Measurements from ENCODE around the gene RET.

RET gene

GRCh38 chr10:43078175-43078985, 1.5 kb downstream of the RET start:
- Histone ChIP-seq H3K27ac (ENCODE audit: low read depth, low read length) (no peak overlapping the region), H3K27me3 (ENCODE audit: control insufficient read depth, insufficient read depth, low read length) (peaks cover 25% of the 10 kb centered on the region), H3K4me1 (ENCODE audit: control insufficient read depth, insufficient read depth, low read length) (no peaks in the 10 kb centered on the region), H3K4me3 (ENCODE audit: low read length) (no peak overlapping the region), H3K36me3 (ENCODE audit: control insufficient read depth, insufficient read depth, low read length) (no peaks in the 10 kb centered on the region), H3K9ac (ENCODE audit: low read length) (no peak overlapping the region)

- Histone ChIP-seq H3K4me3 (ENCODE audit: low read length) (no peak overlapping the region), H3K4me1 (ENCODE audit: control insufficient read depth, insufficient read depth, low read length) (no peaks in the 10 kb centered on the region), H3K27ac (ENCODE audit: low read depth, low read length) (no peak overlapping the region), H3K9ac (ENCODE audit: low read length) (no peak overlapping the region), H3K36me3 (ENCODE audit: control insufficient read depth, insufficient read depth, low read length) (no peaks in the 10 kb centered on the region), H3K27me3 (ENCODE audit: control insufficient read depth, insufficient read depth, low read length) (peaks cover 25% of the 10 kb centered on the region)
Observed at GRCh38 chr10:43078986-43079273, 2.1 kb downstream of the RET start.

GRCh38 chr10:43079856-43080255, 3.0 kb downstream of the RET start:
- Histone ChIP-seq H3K4me1 (ENCODE audit: control insufficient read depth, insufficient read depth, low read length) (no peaks in the 10 kb centered on the region), H3K27me3 (ENCODE audit: control insufficient read depth, insufficient read depth, low read length) (peaks cover 25% of the 10 kb centered on the region), H3K27ac (ENCODE audit: low read depth, low read length) (no peak overlapping the region), H3K36me3 (ENCODE audit: control insufficient read depth, insufficient read depth, low read length) (no peaks in the 10 kb centered on the region), H3K4me3 (ENCODE audit: low read length) (no peak overlapping the region), H3K9ac (ENCODE audit: low read length) (no peak overlapping the region)

GRCh38 chr10:43082087-43082486, 5.2 kb downstream of the RET start:
- no peaks in the 10 kb centered on the region for H3K36me3 ChIP-seq (ENCODE audit: control insufficient read depth, insufficient read depth, low read length)
- peaks cover 19% of the 10 kb centered on the region for H3K27me3 ChIP-seq (ENCODE audit: control insufficient read depth, insufficient read depth, low read length)
- H3K4me1 ChIP-seq (ENCODE audit: control insufficient read depth, insufficient read depth, low read length): no peaks in the 10 kb centered on the region
- no peak overlapping the region for H3K9ac ChIP-seq (ENCODE audit: low read length)
- H3K4me3 ChIP-seq (ENCODE audit: low read length): no peak overlapping the region
- H3K27ac ChIP-seq (ENCODE audit: low read depth, low read length): no peak overlapping the region

- no peak overlapping the region for H3K4me3 ChIP-seq (ENCODE audit: low read length)
- no peak overlapping the region for H3K27ac ChIP-seq (ENCODE audit: low read depth, low read length)
- H3K9ac ChIP-seq (ENCODE audit: low read length): no peak overlapping the region
- no peaks in the 10 kb centered on the region for H3K36me3 ChIP-seq (ENCODE audit: control insufficient read depth, insufficient read depth, low read length)
- no peaks in the 10 kb centered on the region for H3K4me1 ChIP-seq (ENCODE audit: control insufficient read depth, insufficient read depth, low read length)
- H3K27me3 ChIP-seq (ENCODE audit: control insufficient read depth, insufficient read depth, low read length): peaks cover 19% of the 10 kb centered on the region
Observed at GRCh38 chr10:43082746-43083145, 5.9 kb downstream of the RET start.

GRCh38 chr10:43083764-43084163, 6.9 kb downstream of the RET start:
- Histone ChIP-seq H3K27me3 (ENCODE audit: control insufficient read depth, insufficient read depth, low read length) (peaks cover 9% of the 10 kb centered on the region), H3K36me3 (ENCODE audit: control insufficient read depth, insufficient read depth, low read length) (no peaks in the 10 kb centered on the region), H3K4me1 (ENCODE audit: control insufficient read depth, insufficient read depth, low read length) (no peaks in the 10 kb centered on the region), H3K4me3 (ENCODE audit: low read length) (no peak overlapping the region), H3K27ac (ENCODE audit: low read depth, low read length) (no peak overlapping the region), H3K9ac (ENCODE audit: low read length) (no peak overlapping the region)

- Histone ChIP-seq H3K4me1 (ENCODE audit: control insufficient read depth, insufficient read depth, low read length) (no peaks in the 10 kb centered on the region), H3K4me3 (ENCODE audit: low read length) (no peak overlapping the region), H3K27ac (ENCODE audit: low read depth, low read length) (no peak overlapping the region), H3K27me3 (ENCODE audit: control insufficient read depth, insufficient read depth, low read length) (peaks cover 4% of the 10 kb centered on the region), H3K36me3 (ENCODE audit: control insufficient read depth, insufficient read depth, low read length) (no peaks in the 10 kb centered on the region), H3K9ac (ENCODE audit: low read length) (no peak overlapping the region)
Observed at GRCh38 chr10:43084812-43085211, 7.9 kb downstream of the RET start.

- H3K9ac ChIP-seq (ENCODE audit: low read length): no peak overlapping the region
- no peaks in the 10 kb centered on the region for H3K27me3 ChIP-seq (ENCODE audit: control insufficient read depth, insufficient read depth, low read length)
- H3K36me3 ChIP-seq (ENCODE audit: control insufficient read depth, insufficient read depth, low read length): no peaks in the 10 kb centered on the region
- H3K27ac ChIP-seq (ENCODE audit: low read depth, low read length): no peak overlapping the region
- no peak overlapping the region for H3K4me3 ChIP-seq (ENCODE audit: low read length)
- no peaks in the 10 kb centered on the region for H3K4me1 ChIP-seq (ENCODE audit: control insufficient read depth, insufficient read depth, low read length)
Observed at GRCh38 chr10:43086321-43086942, 9.6 kb downstream of the RET start.

GRCh38 chr10:43089519-43089918, 12.7 kb downstream of the RET start:
- no peak overlapping the region for H3K4me3 ChIP-seq (ENCODE audit: low read length)
- no peaks in the 10 kb centered on the region for H3K4me1 ChIP-seq (ENCODE audit: control insufficient read depth, insufficient read depth, low read length)
- H3K27ac ChIP-seq (ENCODE audit: low read depth, low read length): no peak overlapping the region
- H3K27me3 ChIP-seq (ENCODE audit: control insufficient read depth, insufficient read depth, low read length): no peaks in the 10 kb centered on the region
- H3K9ac ChIP-seq (ENCODE audit: low read length): no peak overlapping the region
- no peaks in the 10 kb centered on the region for H3K36me3 ChIP-seq (ENCODE audit: control insufficient read depth, insufficient read depth, low read length)

- H3K4me1 ChIP-seq (ENCODE audit: control insufficient read depth, insufficient read depth, low read length): no peaks in the 10 kb centered on the region
- H3K27ac ChIP-seq (ENCODE audit: low read depth, low read length): no peak overlapping the region
- H3K9ac ChIP-seq (ENCODE audit: low read length): no peak overlapping the region
- H3K36me3 ChIP-seq (ENCODE audit: control insufficient read depth, insufficient read depth, low read length): no peaks in the 10 kb centered on the region
- no peaks in the 10 kb centered on the region for H3K27me3 ChIP-seq (ENCODE audit: control insufficient read depth, insufficient read depth, low read length)
- H3K4me3 ChIP-seq (ENCODE audit: low read length): no peak overlapping the region
Observed at GRCh38 chr10:43090188-43090587, 13.3 kb downstream of the RET start.

- Histone ChIP-seq H3K9ac (ENCODE audit: low read length) (no peak overlapping the region), H3K27ac (ENCODE audit: low read depth, low read length) (no peak overlapping the region)
Observed at GRCh38 chr10:43090664-43091063, 13.8 kb downstream of the RET start.

GRCh38 chr10:43091846-43092245, 15.0 kb downstream of the RET start:
- no peak overlapping the region for H3K9ac ChIP-seq (ENCODE audit: low read length)
- no peak overlapping the region for H3K27ac ChIP-seq (ENCODE audit: low read depth, low read length)

More at GRCh38 chr10:43090664-43091063, 13.8 kb downstream of the RET start:
- Histone ChIP-seq H3K4me1 (ENCODE audit: control insufficient read depth, insufficient read depth, low read length) (no peaks in the 10 kb centered on the region), H3K4me3 (ENCODE audit: low read length) (no peak overlapping the region), H3K36me3 (ENCODE audit: control insufficient read depth, insufficient read depth, low read length) (no peaks in the 10 kb centered on the region), H3K27me3 (ENCODE audit: control insufficient read depth, insufficient read depth, low read length) (no peaks in the 10 kb centered on the region)

More at GRCh38 chr10:43091846-43092245, 15.0 kb downstream of the RET start:
- no peaks in the 10 kb centered on the region for H3K36me3 ChIP-seq (ENCODE audit: control insufficient read depth, insufficient read depth, low read length)
- H3K27me3 ChIP-seq (ENCODE audit: control insufficient read depth, insufficient read depth, low read length): no peaks in the 10 kb centered on the region
- no peak overlapping the region for H3K4me3 ChIP-seq (ENCODE audit: low read length)
- H3K4me1 ChIP-seq (ENCODE audit: control insufficient read depth, insufficient read depth, low read length): no peaks in the 10 kb centered on the region
